ENCODE data around the gene TMOD3. TPM values are rescaled to one million over a fixed set of nuclear protein-coding genes. Genes with fewer than 3 reads are reported as not detected.
A peak's percentile ranks its signal among the peaks of the same experiment; 100 is the strongest.

The TMOD3 gene
- total and polyA plus RNA-seq, 10 donors, result 8.9 to 65.5 (median 39.2) TPM

- intact Hi-C loops (cut with DNase I; ENCODE audit: low total_unique reads), result no loop called here
- Histone ChIP-seq H3K4me1 (peaks cover 0 to 23% (median 10%) of the 10 kb centered on the region in 6 donors), H3K9me3 (no peaks in the 10 kb centered on the region), H3K27me3 (replicated peaks in 1 of 7) (no peaks in the 10 kb centered on the region), H3K4me3 (no peak overlapping the region), H3K27ac (no peak overlapping the region), H3K36me3 (peaks cover 0 to 42% (median 4%) of the 10 kb centered on the region in 6 donors)
- TF ChIP-seq POLR2AphosphoS5 (IDR thresholded peaks at IDR 0.05), result no peak
- TF ChIP-seq POLR2A (IDR thresholded peaks at IDR 0.05), result no peak
- TF ChIP-seq, protein P1, sequence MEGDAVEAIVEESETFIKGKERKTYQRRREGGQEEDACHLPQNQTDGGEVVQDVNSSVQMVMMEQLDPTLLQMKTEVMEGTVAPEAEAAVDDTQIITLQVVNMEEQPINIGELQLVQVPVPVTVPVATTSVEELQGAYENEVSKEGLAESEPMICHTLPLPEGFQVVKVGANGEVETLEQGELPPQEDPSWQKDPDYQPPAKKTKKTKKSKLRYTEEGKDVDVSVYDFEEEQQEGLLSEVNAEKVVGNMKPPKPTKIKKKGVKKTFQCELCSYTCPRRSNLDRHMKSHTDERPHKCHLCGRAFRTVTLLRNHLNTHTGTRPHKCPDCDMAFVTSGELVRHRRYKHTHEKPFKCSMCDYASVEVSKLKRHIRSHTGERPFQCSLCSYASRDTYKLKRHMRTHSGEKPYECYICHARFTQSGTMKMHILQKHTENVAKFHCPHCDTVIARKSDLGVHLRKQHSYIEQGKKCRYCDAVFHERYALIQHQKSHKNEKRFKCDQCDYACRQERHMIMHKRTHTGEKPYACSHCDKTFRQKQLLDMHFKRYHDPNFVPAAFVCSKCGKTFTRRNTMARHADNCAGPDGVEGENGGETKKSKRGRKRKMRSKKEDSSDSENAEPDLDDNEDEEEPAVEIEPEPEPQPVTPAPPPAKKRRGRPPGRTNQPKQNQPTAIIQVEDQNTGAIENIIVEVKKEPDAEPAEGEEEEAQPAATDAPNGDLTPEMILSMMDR (IDR thresholded peaks at IDR 0.05 in 8 of 11, conservative IDR thresholded peaks at IDR 0.05 in 3 of 11), result no peak
- WGBS, 5 donors, result 69 to 90% (median 76%) methylated on average over 2 of the region's 2 CpGs
- no peak for DNase-seq
These were observed 16.9 kb upstream of the TMOD3 start for GRCh38 chr15:51812598-51812997.

- Histone ChIP-seq H3K36me3 (peaks cover 0 to 22% (median 0%) of the 10 kb centered on the region in 6 donors), H3K4me3 (no peak overlapping the region), H3K9me3 (peaks cover 0 to under 1% (median 0%) of the 10 kb centered on the region in 8 donors), H3K27ac (no peak overlapping the region), H3K27me3 (replicated peaks in 1 of 7) (no peaks in the 10 kb centered on the region), H3K4me1 (peaks cover 0 to 23% (median 10%) of the 10 kb centered on the region in 6 donors)
- TF ChIP-seq, protein P1 (IDR thresholded peaks at IDR 0.05 in 8 of 11, conservative IDR thresholded peaks at IDR 0.05 in 3 of 11), result no peak
- no peak for TF ChIP-seq POLR2A (IDR thresholded peaks at IDR 0.05)
- TF ChIP-seq POLR2AphosphoS5 (IDR thresholded peaks at IDR 0.05), result no peak
- intact Hi-C loops (cut with DNase I; ENCODE audit: low total_unique reads), result no loop called here
- no peak for DNase-seq
- WGBS, 5 donors, result 86 to 97% (median 95%) methylated on average over 3 of the region's 3 CpGs
These were observed 14.8 kb upstream of the TMOD3 start for GRCh38 chr15:51814606-51815005.

DNA sequence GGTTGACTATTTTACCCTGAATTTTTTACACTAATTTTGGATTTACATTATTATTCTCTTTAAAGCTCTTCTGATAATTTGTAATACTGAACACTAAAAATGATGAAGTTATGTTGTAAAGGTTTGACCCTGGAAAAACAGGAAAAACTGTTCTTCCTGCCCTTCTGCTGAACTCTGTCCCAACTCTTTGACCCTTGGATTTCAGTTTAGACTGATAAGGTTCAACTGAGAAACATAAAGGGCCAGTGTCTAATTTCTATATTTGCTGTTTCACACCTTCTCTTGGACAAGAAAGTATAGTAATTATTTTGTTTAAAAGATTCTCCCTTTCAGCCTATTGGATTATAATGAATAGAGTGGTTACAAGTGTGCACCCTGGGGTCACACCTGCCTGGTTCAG lies 12.8 kb upstream of the TMOD3 start:
- intact Hi-C loops (cut with DNase I; ENCODE audit: low total_unique reads), result no loop called here
- Histone ChIP-seq H3K4me3 (no peak overlapping the region), H3K36me3 (peaks cover 0 to 11% (median 0%) of the 10 kb centered on the region in 6 donors), H3K9me3 (peaks cover 4 to 20% (median 14%) of the 10 kb centered on the region in 8 donors), H3K4me1 (peaks cover 0 to 23% (median 10%) of the 10 kb centered on the region in 6 donors), H3K27ac (peak overlapping the region in 2 of 8 donors; percentile 30 to 31), H3K27me3 (replicated peaks in 1 of 7) (no peaks in the 10 kb centered on the region)
- no peak for TF ChIP-seq POLR2A (IDR thresholded peaks at IDR 0.05)
- no peak for TF ChIP-seq POLR2AphosphoS5 (IDR thresholded peaks at IDR 0.05)
- TF ChIP-seq, protein P1 (IDR thresholded peaks at IDR 0.05 in 8 of 11, conservative IDR thresholded peaks at IDR 0.05 in 3 of 11), result no peak
- DNase-seq, result no peak

GRCh38 chr15:51818150-51818549 lies 11.3 kb upstream of the TMOD3 start:
- Histone ChIP-seq H3K4me1 (peaks cover 0 to 23% (median 10%) of the 10 kb centered on the region in 6 donors), H3K36me3 (peaks cover 0 to 7% (median 0%) of the 10 kb centered on the region in 6 donors), H3K4me3 (no peak overlapping the region), H3K9me3 (peaks cover 5 to 28% (median 20%) of the 10 kb centered on the region in 8 donors), H3K27ac (no peak overlapping the region), H3K27me3 (replicated peaks in 1 of 7) (no peaks in the 10 kb centered on the region)
- WGBS, 5 donors, result 87 to 96% (median 91%) methylated on average over 3 of the region's 3 CpGs
- no peak for TF ChIP-seq POLR2A (IDR thresholded peaks at IDR 0.05)
- TF ChIP-seq POLR2AphosphoS5 (IDR thresholded peaks at IDR 0.05), result no peak
- TF ChIP-seq, protein P1 (IDR thresholded peaks at IDR 0.05 in 8 of 11, conservative IDR thresholded peaks at IDR 0.05 in 3 of 11), result no peak
- DNase-seq, result no peak
- intact Hi-C loops (cut with DNase I; ENCODE audit: low total_unique reads), result no loop called here

All from spleen (tissue), 11 donors.